CD14-positive monocyte (primary cell): Measurements from ENCODE around the gene LRRC4C. TPM values are rescaled to one million over a fixed set of nuclear protein-coding genes. Genes with fewer than 3 reads are reported as not detected.
A peak's percentile ranks its signal among the peaks of the same experiment; 100 is the strongest.

Experiments used
- DNase-seq, 3 donors: peaks; one replicate each; pipeline ENCODE4 v3.0.0-alpha.2; 2011 to 2022
- H2AFZ ChIP-seq: 2 replicates; pipeline ENCODE4 v1.6.0; 2012; ENCODE audit warnings: mild to moderate bottlenecking, low read depth, low read length, inconsistent platforms; ENCODE audit not compliant: insufficient read depth, poor library complexity, severe bottlenecking
- H3K27ac ChIP-seq, 2 donors: 1 replicate in 1 of 2; 2 replicates in 1 of 2; pipeline ENCODE4 v1.5.1; 2012 to 2013; ENCODE audit warnings: low read length in 2 of 2, control low read depth in 1 of 2, inconsistent platforms in 1 of 2, low read depth in 1 of 2, mild to moderate bottlenecking in 1 of 2
- H3K27me3 ChIP-seq, 2 donors: one replicate each; pipeline versions ENCODE4 v1.6.0 to v1.6.1; 2011 to 2013; ENCODE audit warnings: low read length in 2 of 2; ENCODE audit not compliant: control insufficient read depth in 2 of 2, insufficient read depth in 2 of 2
- H3K36me3 ChIP-seq, 2 donors: replicated peaks in 1 of 2; 1 replicate in 1 of 2; 2 replicates in 1 of 2; pipeline versions ENCODE4 v1.5.1 to v1.6.1; 2012 to 2013; ENCODE audit warnings: low read length in 2 of 2, control low read depth in 1 of 2, inconsistent platforms in 1 of 2, mild to moderate bottlenecking in 1 of 2; ENCODE audit not compliant: insufficient read depth in 2 of 2, control insufficient read depth in 1 of 2
- H3K4me1 ChIP-seq, 2 donors: 1 replicate in 1 of 2; 2 replicates in 1 of 2; pipeline versions ENCODE4 v1.5.1 to v1.6.1; 2012 to 2013; ENCODE audit warnings: low read length in 2 of 2, control low read depth in 1 of 2, inconsistent platforms in 1 of 2, mild to moderate bottlenecking in 1 of 2, moderate library complexity in 1 of 2; ENCODE audit not compliant: insufficient read depth in 2 of 2, control insufficient read depth in 1 of 2
- H3K4me2 ChIP-seq: replicated peaks from 2 replicates; pipeline ENCODE3; 2012; ENCODE audit warnings: low read length, moderate library complexity, mild to moderate bottlenecking; ENCODE audit not compliant: poor library complexity, severe bottlenecking; ENCODE audit errors: extremely low read depth
- H3K4me3 ChIP-seq, 3 experiments: fragments of 200-600 bp in 1 of 3; sonication (generic) in 1 of 3; replicated peaks in 1 of 3; 1 replicate in 2 of 3; 2 replicates in 1 of 3; pipeline ENCODE4 v1.5.1; 2011 to 2013; ENCODE audit warnings: low read length in 3 of 3, mild to moderate bottlenecking in 3 of 3, control low read depth in 2 of 3, low read depth in 2 of 3, inconsistent platforms in 1 of 3, moderate library complexity in 1 of 3
- H3K79me2 ChIP-seq: 2 replicates; pipeline ENCODE4 v1.6.0; 2012; ENCODE audit warnings: mild to moderate bottlenecking, control low read depth, inconsistent platforms, low read length, moderate library complexity; ENCODE audit not compliant: insufficient read depth
- H3K9ac ChIP-seq: 2 replicates; pipeline ENCODE4 v1.6.0; 2017; ENCODE audit warnings: low read length, mild to moderate bottlenecking; ENCODE audit not compliant: insufficient read depth, poor library complexity, severe bottlenecking
- H3K9me3 ChIP-seq, 2 donors: replicated peaks in 1 of 2; 1 replicate in 1 of 2; 2 replicates in 1 of 2; pipeline versions ENCODE4 v1.5.1 to v1.6.1; 2012 to 2013; ENCODE audit warnings: low read length in 2 of 2, control low read depth in 1 of 2; ENCODE audit not compliant: control insufficient read depth in 1 of 2, insufficient read depth in 1 of 2
- H4K20me1 ChIP-seq: 2 replicates; pipeline ENCODE4 v1.6.0; 2012; ENCODE audit warnings: mild to moderate bottlenecking, low read length, control low read depth, moderate library complexity; ENCODE audit not compliant: insufficient read depth
- H3K27ac Mint-ChIP-seq, 7 donors: one replicate each; pipeline ENCODE4 v1.8.0; 2020; ENCODE audit warnings: mild to moderate bottlenecking in 7 of 7, mixed read lengths in 7 of 7, moderate library complexity in 6 of 7, inconsistent platforms in 2 of 7
- H3K27me3 Mint-ChIP-seq, 3 donors: one replicate each; pipeline ENCODE4 v1.8.0; 2021 to 2022; ENCODE audit warnings: low read depth in 3 of 3, mild to moderate bottlenecking in 3 of 3, mixed read lengths in 3 of 3, moderate library complexity in 3 of 3, inconsistent platforms in 1 of 3
- H3K36me3 Mint-ChIP-seq, 2 donors: one replicate each; pipeline ENCODE4 v1.8.0; 2020; ENCODE audit warnings: mixed read lengths in 2 of 2, inconsistent platforms in 1 of 2, mild to moderate bottlenecking in 1 of 2
- H3K4me1 Mint-ChIP-seq: one replicate; pipeline ENCODE4 v1.8.0; 2020; ENCODE audit warnings: mild to moderate bottlenecking, mixed read lengths
- H3K4me3 Mint-ChIP-seq, 2 donors: one replicate each; pipeline ENCODE4 v1.8.0; 2020; ENCODE audit warnings: mild to moderate bottlenecking in 2 of 2, mixed read lengths in 2 of 2, moderate library complexity in 1 of 2
- H3K9me3 Mint-ChIP-seq, 7 donors: one replicate each; pipeline ENCODE4 v1.8.0; 2020 to 2022; ENCODE audit warnings: mixed read lengths in 7 of 7, mild to moderate bottlenecking in 6 of 7, moderate library complexity in 6 of 7, inconsistent platforms in 2 of 7
- CTCF ChIP-seq: fragments of 200-600 bp; IDR thresholded peaks from one replicate; pipeline ENCODE4 v1.8.0; 2022; ENCODE audit warnings: antibody characterized with exemption, mild to moderate bottlenecking
- WGBS: methylation state at CpG from one replicate; pipeline ENCODE4 v1.1.5; 2013; ENCODE audit warnings: missing lambda C conversion rate; ENCODE audit not compliant: insufficient coverage; 5-methylcytosine and 5-hydroxymethylcytosine counted together
- intact Hi-C, 2 donors: fragments of 100-400 bp; cut with micrococcal nuclease; formaldehyde crosslinking; loops; one replicate each; pipeline versions ENCODE4 v1.15.0 to v1.15.1; 2023
- polyA plus RNA-seq, 3 donors: library from polyadenylated mRNA; depleted of rRNA in 1 of 3; unstranded in 2 of 3; stranded (reverse) in 1 of 3; fragments of 300-500 nt in 2 of 3; fragments of >200 nt in 1 of 3; fragmentation: Illumina TruSeq in 2 of 3; gene quantifications; 1 replicate in 2 of 3; 2 replicates in 1 of 3; pipeline ENCODE4 v1.2.3, GENCODE V29; 2012 to 2021

Gene LRRC4C
- polyA plus RNA-seq, 3 donors: not detected

GRCh38 chr11:40280159-40281051 lies 1179.0 kb downstream of the LRRC4C start:
- no peak for TF ChIP-seq CTCF
- no peaks in the 10 kb centered on the region for H3K36me3 Mint-ChIP-seq
- H3K4me1 Mint-ChIP-seq: no peaks in the 10 kb centered on the region
- no peak overlapping the region for H3K4me3 ChIP-seq
- intact Hi-C loops: no loop called here
- no peak overlapping the region for H3K9ac ChIP-seq
- peak overlapping the region in 1 of 7 donors; percentile 49 for H3K27ac Mint-ChIP-seq
- H3K4me2 ChIP-seq: no peak overlapping the region
- H3K9me3 ChIP-seq: no peaks in the 10 kb centered on the region
- no peaks in the 10 kb centered on the region for H4K20me1 ChIP-seq
- peaks cover 0 to 3% (median 2%) of the 10 kb centered on the region in 3 donors for H3K27me3 Mint-ChIP-seq
- H3K4me3 Mint-ChIP-seq: no peak overlapping the region
- no peaks in the 10 kb centered on the region for H3K79me2 ChIP-seq
- 78% methylated on average over 11 of the region's 18 CpGs for WGBS
- no peak overlapping the region for H3K27ac ChIP-seq
- no peaks in the 10 kb centered on the region for H3K36me3 ChIP-seq
- no peak for DNase-seq
- peaks cover 0 to 8% (median 0%) of the 10 kb centered on the region in 7 donors for H3K9me3 Mint-ChIP-seq
- H3K4me1 ChIP-seq: no peaks in the 10 kb centered on the region
- H3K27me3 ChIP-seq: no peaks in the 10 kb centered on the region
- no peak overlapping the region for H2AFZ ChIP-seq

- Mint-ChIP-seq H3K4me3 (no peak overlapping the region), H3K4me1 (no peaks in the 10 kb centered on the region), H3K9me3 (peaks cover 0 to 5% (median 0%) of the 10 kb centered on the region in 7 donors), H3K27me3 (peaks cover 0 to 3% (median 2%) of the 10 kb centered on the region in 3 donors), H3K36me3 (no peaks in the 10 kb centered on the region), H3K27ac (no peak overlapping the region)
- Histone ChIP-seq H3K4me2 (no peak overlapping the region), H3K36me3 (no peaks in the 10 kb centered on the region), H3K4me3 (no peak overlapping the region), H3K9ac (no peak overlapping the region), H4K20me1 (no peaks in the 10 kb centered on the region), H3K27ac (no peak overlapping the region), H2AFZ (no peak overlapping the region), H3K27me3 (no peaks in the 10 kb centered on the region), H3K9me3 (no peaks in the 10 kb centered on the region), H3K4me1 (no peaks in the 10 kb centered on the region), H3K79me2 (no peaks in the 10 kb centered on the region)
- no peak for DNase-seq
- WGBS: 60% methylated on average over 1 of the region's 1 CpG
- no peak for TF ChIP-seq CTCF
- intact Hi-C loops: no loop called here
These were observed 1182.5 kb downstream of the LRRC4C start for GRCh38 chr11:40276960-40277359.
